Measurements from ENCODE around the gene POMT1.

The POMT1 gene

DNA sequence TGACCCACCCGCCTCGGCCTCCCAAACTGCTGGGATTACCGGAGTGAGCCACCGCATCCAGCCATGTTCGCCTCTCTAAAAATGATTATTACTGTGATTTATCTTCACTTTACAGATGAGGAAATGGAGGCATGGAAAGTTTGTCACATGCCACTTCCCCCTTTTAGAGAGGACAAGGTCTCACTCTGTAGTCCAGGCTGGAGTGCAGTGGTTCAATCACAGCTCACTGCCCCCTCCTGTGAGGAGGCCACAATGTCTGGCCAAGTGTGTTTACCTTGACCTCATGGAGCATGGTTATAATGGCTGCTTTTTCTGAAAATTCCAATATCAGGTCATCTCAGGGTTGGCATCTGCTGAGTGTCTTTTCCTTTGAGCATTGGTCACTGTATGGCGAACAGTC is 49.3 kb downstream of the POMT1 start:
- H3K4me3 ChIP-seq (ENCODE audit: low read length), result no peak overlapping the region
- TF ChIP-seq EZH2phosphoT487 (IDR thresholded peaks at IDR 0.05; ENCODE audit: borderline replicate concordance, low read length), result no peak
- TF ChIP-seq CTCF (IDR thresholded peaks at IDR 0.05; ENCODE audit: low read depth, low read length, poor library complexity, severe bottlenecking), result no peak

DNA sequence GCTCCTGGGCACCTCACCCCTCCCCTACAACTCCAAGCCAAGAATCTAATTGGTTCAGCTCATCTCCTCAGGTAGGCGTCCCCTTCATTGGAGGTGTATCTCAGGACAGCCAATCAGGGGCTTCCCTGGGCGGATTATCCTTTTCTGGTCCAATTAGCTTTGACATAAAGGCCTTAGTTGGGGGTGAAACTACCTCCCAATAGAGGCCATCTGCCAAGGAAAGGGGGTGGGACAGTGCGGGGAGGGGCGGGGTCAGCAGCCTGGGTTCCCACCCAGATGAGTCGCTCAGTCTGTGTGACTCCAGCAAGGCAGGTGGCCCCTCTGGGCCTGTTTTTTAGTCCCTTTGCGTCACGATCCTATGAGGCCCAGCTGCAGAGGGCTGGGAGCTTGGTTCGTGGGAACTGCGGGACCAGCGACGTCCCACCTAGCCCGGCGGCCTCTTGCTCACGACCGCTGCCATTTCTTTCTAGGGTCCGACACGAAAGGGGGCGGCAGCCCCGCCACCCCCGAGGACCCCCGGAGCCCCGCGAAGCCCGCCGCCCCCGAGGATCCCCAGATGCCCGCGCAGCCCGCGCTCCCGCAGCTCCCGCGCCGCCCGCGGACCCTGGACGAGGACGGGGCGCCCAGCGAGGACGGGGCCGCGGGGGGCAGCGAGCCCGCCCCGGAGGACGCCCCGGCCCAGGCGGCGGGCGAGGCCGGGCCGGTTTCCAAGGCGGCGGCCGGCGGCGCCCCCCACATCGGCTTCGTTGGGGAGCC is 51.5 kb downstream of the POMT1 start:
- Histone ChIP-seq H4K20me1 (ENCODE audit: control insufficient read depth, insufficient read depth, low read depth, low read length) (no peaks in the 10 kb centered on the region), H3K4me3 (ENCODE audit: low read length) (no peak overlapping the region), H3K79me2 (ENCODE audit: control insufficient read depth, low read length) (no peaks in the 10 kb centered on the region), H3K36me3 (ENCODE audit: control insufficient read depth, low read length) (no peaks in the 10 kb centered on the region), H3K9me3 (ENCODE audit: control insufficient read depth, insufficient read depth, low read length) (no peaks in the 10 kb centered on the region; the same call in 1 of the 2 replicates), H3K27me3 (ENCODE audit: control insufficient read depth, low read length) (no peaks in the 10 kb centered on the region), H3K27ac (ENCODE audit: low read depth, low read length) (no peak overlapping the region), H3K4me2 (ENCODE audit: low read length) (no peak overlapping the region), H3F3A (ENCODE audit: control insufficient read depth, insufficient read depth) (no peaks in the 10 kb centered on the region), H3K9me2 (replicated peaks; ENCODE audit: control insufficient read depth, low read length) (no peaks in the 10 kb centered on the region), H3K4me1 (ENCODE audit: control insufficient read depth, low read length) (no peaks in the 10 kb centered on the region)
- TF ChIP-seq CTCF (IDR thresholded peaks at IDR 0.05; ENCODE audit: low read depth, low read length, poor library complexity, severe bottlenecking) (no peak), EZH2phosphoT487 (IDR thresholded peaks at IDR 0.05; ENCODE audit: borderline replicate concordance, low read length) (no peak)

More for the DNA sequence above, 49.3 kb downstream of the POMT1 start:
- Histone ChIP-seq H3K27ac (ENCODE audit: low read depth, low read length) (no peak overlapping the region), H3K9me2 (replicated peaks; ENCODE audit: control insufficient read depth, low read length) (no peaks in the 10 kb centered on the region), H3K9me3 (ENCODE audit: control insufficient read depth, insufficient read depth, low read length) (no peaks in the 10 kb centered on the region; the same call in 1 of the 2 replicates), H3K27me3 (ENCODE audit: control insufficient read depth, low read length) (no peaks in the 10 kb centered on the region), H4K20me1 (ENCODE audit: control insufficient read depth, insufficient read depth, low read depth, low read length) (no peaks in the 10 kb centered on the region), H3K4me2 (ENCODE audit: low read length) (no peak overlapping the region), H3F3A (ENCODE audit: control insufficient read depth, insufficient read depth) (no peaks in the 10 kb centered on the region), H3K4me1 (ENCODE audit: control insufficient read depth, low read length) (no peaks in the 10 kb centered on the region), H3K36me3 (ENCODE audit: control insufficient read depth, low read length) (no peaks in the 10 kb centered on the region), H3K79me2 (ENCODE audit: control insufficient read depth, low read length) (no peaks in the 10 kb centered on the region)

- Histone ChIP-seq H3K27me3 (ENCODE audit: control insufficient read depth, low read length) (no peaks in the 10 kb centered on the region), H4K20me1 (ENCODE audit: control insufficient read depth, insufficient read depth, low read depth, low read length) (no peaks in the 10 kb centered on the region), H3K79me2 (ENCODE audit: control insufficient read depth, low read length) (no peaks in the 10 kb centered on the region), H3F3A (ENCODE audit: control insufficient read depth, insufficient read depth) (no peaks in the 10 kb centered on the region), H3K9me3 (ENCODE audit: control insufficient read depth, insufficient read depth, low read length) (no peaks in the 10 kb centered on the region; the same call in 1 of the 2 replicates), H3K4me3 (ENCODE audit: low read length) (no peak overlapping the region), H3K9me2 (replicated peaks; ENCODE audit: control insufficient read depth, low read length) (no peaks in the 10 kb centered on the region), H3K4me1 (ENCODE audit: control insufficient read depth, low read length) (no peaks in the 10 kb centered on the region), H3K36me3 (ENCODE audit: control insufficient read depth, low read length) (no peaks in the 10 kb centered on the region), H3K4me2 (ENCODE audit: low read length) (no peak overlapping the region), H3K27ac (ENCODE audit: low read depth, low read length) (no peak overlapping the region)
- no peak for TF ChIP-seq CTCF (IDR thresholded peaks at IDR 0.05; ENCODE audit: low read depth, low read length, poor library complexity, severe bottlenecking)
- TF ChIP-seq EZH2phosphoT487 (IDR thresholded peaks at IDR 0.05; ENCODE audit: borderline replicate concordance, low read length), result no peak
These were observed 52.2 kb downstream of the POMT1 start for GRCh38 chr9:131554843-131555351.

All from DOHH2 (cell line).